IMR-90 (cell line): ENCODE results near the gene HIPK3. TPM values are rescaled to one million over a fixed set of nuclear protein-coding genes. Genes with fewer than 3 reads are reported as not detected.

Source experiments
- ATAC-seq: fragments of 200-7000 bp; cut with Tn5 transposase; 2 replicates; pipeline ENCODE4 v1.9.1; 2020; ENCODE audit warnings: low read depth, mild to moderate bottlenecking, moderate library complexity
- Bru-seq: library from RNA; stranded (reverse); fragments of 400-500 nt; gene quantifications from one replicate; lab custom pipeline; 2021; lab: Mats Ljungman, UMichigan
- BruChase-seq, 2 experiments: library from RNA; stranded (reverse); fragments of 400-500 nt; gene quantifications; one replicate each; lab custom pipeline; 2021; lab: Mats Ljungman, UMichigan
- BruUV-seq: library from RNA; stranded (reverse); fragments of 400-500 nt; replicated peaks from 2 replicates; lab custom pipeline; 2021; lab: Mats Ljungman, UMichigan
- CTCF ChIA-PET: fragments of 300-600 bp; formaldehyde crosslinking; extraction: SDS; loops from one replicate; lab custom pipeline; 2021; ENCODE audit warnings: antibody characterized with exemption; lab: Yijun Ruan, JAX
- POLR2A ChIA-PET: fragments of 300-600 bp; sonication (Branson Sonifier 250); formaldehyde crosslinking; loops from one replicate; lab custom pipeline; 2022; ENCODE audit warnings: antibody characterized with exemption; ENCODE audit not compliant: unreplicated experiment; lab: Charles Lee
- DNase-seq: peaks from one replicate; pipeline ENCODE4 v3.0.0; 2013
- H2AFZ ChIP-seq: replicated peaks from 2 replicates; pipeline ENCODE3; 2013; ENCODE audit warnings: low read length, mild to moderate bottlenecking; ENCODE audit not compliant: poor library complexity
- H2AK5ac ChIP-seq: 2 replicates; pipeline ENCODE4 v1.6.1; 2013; ENCODE audit warnings: low read depth, low read length, inconsistent platforms
- H2AK9ac ChIP-seq: replicated peaks from 2 replicates; pipeline ENCODE3; 2013; ENCODE audit warnings: mild to moderate bottlenecking, low read depth, low read length, moderate library complexity; ENCODE audit not compliant: poor library complexity
- H2BK120ac ChIP-seq: 2 replicates; pipeline ENCODE4 v1.6.1; 2013; ENCODE audit warnings: low read depth, low read length, inconsistent platforms
- H2BK15ac ChIP-seq: 3 replicates; pipeline ENCODE4 v1.6.1; 2013; ENCODE audit warnings: low read depth, low read length, inconsistent platforms
- H2BK20ac ChIP-seq: 2 replicates; pipeline ENCODE4 v1.6.1; 2013; ENCODE audit warnings: low read depth, mild to moderate bottlenecking, inconsistent platforms, low read length, moderate library complexity
- H2BK5ac ChIP-seq: 2 replicates; pipeline ENCODE4 v1.6.1; 2013; ENCODE audit warnings: mild to moderate bottlenecking, low read depth, low read length, inconsistent platforms; ENCODE audit not compliant: poor library complexity, severe bottlenecking
- H3K14ac ChIP-seq: replicated peaks from 2 replicates; pipeline ENCODE4 v1.6.1; 2013; ENCODE audit warnings: low read depth, low read length, inconsistent platforms
- H3K18ac ChIP-seq: 2 replicates; pipeline ENCODE4 v1.6.1; 2013; ENCODE audit warnings: low read depth, low read length, control low read depth
- H3K23ac ChIP-seq: 2 replicates; pipeline ENCODE4 v1.6.1; 2013; ENCODE audit warnings: low read depth, low read length, inconsistent platforms
- H3K27ac ChIP-seq: 2 replicates; pipeline ENCODE4 v1.5.1; 2013; ENCODE audit warnings: mild to moderate bottlenecking, control low read depth, low read length; ENCODE audit not compliant: insufficient read depth
- H3K27me3 ChIP-seq: 2 replicates; pipeline ENCODE4 v1.6.1; 2013; ENCODE audit warnings: low read length; ENCODE audit not compliant: control insufficient read depth, insufficient read depth
- H3K36me3 ChIP-seq: 2 replicates; pipeline ENCODE4 v1.6.1; 2013; ENCODE audit warnings: low read length, mixed read lengths; ENCODE audit not compliant: control insufficient read depth, insufficient read depth
- H3K4ac ChIP-seq: 2 replicates; pipeline ENCODE4 v1.6.1; 2013; ENCODE audit warnings: low read depth, low read length, inconsistent platforms
- H3K4me1 ChIP-seq: 2 replicates; pipeline ENCODE4 v1.6.1; 2013; ENCODE audit warnings: low read length, mixed read lengths; ENCODE audit not compliant: control insufficient read depth, insufficient read depth
- H3K4me2 ChIP-seq: 2 replicates; pipeline ENCODE4 v1.6.1; 2013; ENCODE audit warnings: low read depth, mild to moderate bottlenecking, control low read depth, low read length, moderate library complexity
- H3K4me3 ChIP-seq: 2 replicates; pipeline ENCODE4 v1.5.1; 2013; ENCODE audit warnings: low read depth, mild to moderate bottlenecking, control low read depth, low read length, moderate library complexity; ENCODE audit not compliant: insufficient read depth
- H3K56ac ChIP-seq: 2 replicates; pipeline ENCODE4 v1.6.1; 2013; ENCODE audit warnings: low read length, inconsistent platforms; ENCODE audit not compliant: insufficient read depth; ENCODE audit errors: extremely low read depth
- H3K79me1 ChIP-seq, 2 experiments: 2 replicates each; pipeline ENCODE4 v1.6.1; 2013; ENCODE audit warnings: low read length in 2 of 2, inconsistent platforms in 1 of 2, low read depth in 1 of 2
- H3K9ac ChIP-seq: 2 replicates; pipeline ENCODE4 v1.6.1; 2013; ENCODE audit warnings: low read depth, low read length, control low read depth
- H3K9me1 ChIP-seq: 2 replicates; pipeline ENCODE4 v1.6.1; 2013; ENCODE audit warnings: low read length, inconsistent platforms; ENCODE audit not compliant: insufficient read depth
- H3K9me3 ChIP-seq: 2 replicates; pipeline ENCODE4 v1.6.1; 2013; ENCODE audit warnings: low read length; ENCODE audit not compliant: control insufficient read depth, insufficient read depth
- H4K20me1 ChIP-seq: 2 replicates; pipeline ENCODE4 v1.6.1; 2013; ENCODE audit warnings: low read length, inconsistent platforms; ENCODE audit not compliant: insufficient read depth
- H4K5ac ChIP-seq: 2 replicates; pipeline ENCODE4 v1.6.1; 2013; ENCODE audit warnings: mild to moderate bottlenecking, low read depth, low read length, control low read depth
- H4K8ac ChIP-seq, 2 experiments: 2 replicates each; pipeline ENCODE4 v1.6.1; 2013; ENCODE audit warnings: low read depth in 2 of 2, low read length in 2 of 2, control low read depth in 1 of 2, inconsistent platforms in 1 of 2
- H4K91ac ChIP-seq: 2 replicates; pipeline ENCODE4 v1.6.1; 2013; ENCODE audit warnings: low read depth, low read length, inconsistent platforms; ENCODE audit not compliant: insufficient read depth
- CEBPB ChIP-seq: IDR thresholded peaks from 2 replicates; pipeline ENCODE4 v1.6.1; 2012; ENCODE audit warnings: low read depth, low read length, improper control_type of control experiment
- CHD1 ChIP-seq: IDR thresholded peaks from 2 replicates; pipeline ENCODE4 v1.6.1; 2012; ENCODE audit warnings: low read depth, low read length, improper control_type of control experiment
- MAFK ChIP-seq: IDR thresholded peaks from 2 replicates; pipeline ENCODE4 v1.6.1; 2012; ENCODE audit warnings: low read depth, low read length, improper control_type of control experiment
- MAZ ChIP-seq: IDR thresholded peaks from 2 replicates; pipeline ENCODE4 v1.6.1; 2012; ENCODE audit warnings: low read depth, mild to moderate bottlenecking, low read length, improper control_type of control experiment, moderate library complexity, borderline replicate concordance
- MXI1 ChIP-seq: IDR thresholded peaks from 2 replicates; pipeline ENCODE4 v1.6.1; 2012; ENCODE audit warnings: low read depth, mild to moderate bottlenecking, low read length, moderate library complexity, borderline replicate concordance
- NFE2L2 ChIP-seq: fragments of 150-350 bp; IDR thresholded peaks from 2 replicates; pipeline ENCODE4 v1.6.1; 2016; ENCODE audit warnings: low read depth, mild to moderate bottlenecking, low read length
- POLR2A ChIP-seq: IDR thresholded peaks from 2 replicates; pipeline ENCODE4 v1.6.1; 2012; ENCODE audit warnings: mild to moderate bottlenecking, low read depth, low read length
- RAD21 ChIP-seq: IDR thresholded peaks from 2 replicates; pipeline ENCODE4 v1.6.1; 2012; ENCODE audit warnings: low read length, improper control_type of control experiment
- RCOR1 ChIP-seq: IDR thresholded peaks from 2 replicates; pipeline ENCODE4 v1.6.1; 2012; ENCODE audit warnings: mild to moderate bottlenecking, low read length, improper control_type of control experiment; ENCODE audit not compliant: insufficient replicate concordance
- RFX5 ChIP-seq: IDR thresholded peaks from 2 replicates; pipeline ENCODE4 v1.8.0; 2012; ENCODE audit warnings: low read depth, mild to moderate bottlenecking, low read length, moderate library complexity
- SMC3 ChIP-seq: fragments of 150-350 bp; IDR thresholded peaks from 2 replicates; pipeline ENCODE4 v1.6.1; 2016; ENCODE audit warnings: low read depth, mild to moderate bottlenecking, antibody characterized with exemption, low read length, moderate library complexity
- USF2 ChIP-seq: fragments of 150-350 bp; IDR thresholded peaks from 2 replicates; pipeline ENCODE4 v1.6.1; 2017; ENCODE audit warnings: mild to moderate bottlenecking, antibody characterized with exemption, low read length, low read depth
- WGBS, 2 experiments: methylation state at CpG; one replicate each; pipeline versions ENCODE4 v1.1.5 to v1.1.7; 2013; ENCODE audit warnings: missing lambda C conversion rate in 2 of 2; ENCODE audit not compliant: insufficient read length in 1 of 2; ENCODE audit errors: extremely low coverage in 2 of 2; 5-methylcytosine and 5-hydroxymethylcytosine counted together
- dilution Hi-C: fragments of 300-500 bp; cut with HindIII; formaldehyde crosslinking; loops from one replicate; pipeline ENCODE4 v1.14.3; 2018; ENCODE audit warnings: low sequenced_read_pairs; ENCODE audit not compliant: unreplicated experiment
- in situ Hi-C: fragments of 300-500 bp; cut with MboI; formaldehyde crosslinking; loops from 3 replicates; pipeline ENCODE4 v1.14.3; 2019; ENCODE audit warnings: low sequenced_read_pairs, inconsistent platforms, mixed read lengths
- intact Hi-C: fragments of 100-400 bp; cut with micrococcal nuclease; formaldehyde crosslinking; loops from 2 replicates; pipeline ENCODE4 v1.10.0; 2022
- long read RNA-seq: library from polyadenylated mRNA; unstranded; transcript quantifications from one replicate; pipeline ENCODE4 v2.0.0, GENCODE V29; 2021; ENCODE audit not compliant: unreplicated experiment
- polyA plus RNA-seq, 3 experiments: library from polyadenylated mRNA; depleted of rRNA; stranded (reverse); fragments of >200 nt; gene quantifications; 2 replicates each; pipeline ENCODE4 v1.2.3, GENCODE V29; 2012; ENCODE audit warnings: low replicate concordance in 1 of 3
- total RNA-seq: library from RNA; depleted of rRNA; stranded (reverse); fragments of >200 nt; gene quantifications from 2 replicates; pipeline ENCODE4 v1.2.3, GENCODE V29; 2012; rRNA removed
- TF ChIP-seq, protein P1 (sequence below): conservative IDR thresholded peaks from 2 replicates; pipeline ENCODE4 v1.5.1; 2012; ENCODE audit warnings: mild to moderate bottlenecking, low read depth, low read length, improper control_type of control experiment

Gene HIPK3
- total RNA-seq, result 100.0 and 103 TPM in 2 replicates
- polyA plus RNA-seq (2012; rRNA removed), result 7.7 and 8.3 TPM in 2 replicates
- polyA plus RNA-seq (2012; cell fraction: cytosol; rRNA removed), result 2.7 and 3.2 TPM in 2 replicates
- 7.9 and 32.8 TPM in 2 replicates for polyA plus RNA-seq (2012; cell fraction: nucleus; rRNA removed; ENCODE audit: low replicate concordance)
- Bru-seq, nascent RNA, result percentile 97 among the genes with signal in this experiment
- percentile 94 among the genes with signal in this experiment for BruChase-seq, experiment 1, labeled RNA remaining after a 6-hour chase
- percentile 95 among the genes with signal in this experiment for BruChase-seq, experiment 2, labeled RNA remaining after a 2-hour chase
- long read RNA-seq, full-length matches to known transcripts, result 2 of 27 reads
- long read RNA-seq, partial matches to known transcripts, result 22 of 27 reads
- long read RNA-seq, other reads (novel, unspliced or antisense), result 3 of 27 reads

DNA sequence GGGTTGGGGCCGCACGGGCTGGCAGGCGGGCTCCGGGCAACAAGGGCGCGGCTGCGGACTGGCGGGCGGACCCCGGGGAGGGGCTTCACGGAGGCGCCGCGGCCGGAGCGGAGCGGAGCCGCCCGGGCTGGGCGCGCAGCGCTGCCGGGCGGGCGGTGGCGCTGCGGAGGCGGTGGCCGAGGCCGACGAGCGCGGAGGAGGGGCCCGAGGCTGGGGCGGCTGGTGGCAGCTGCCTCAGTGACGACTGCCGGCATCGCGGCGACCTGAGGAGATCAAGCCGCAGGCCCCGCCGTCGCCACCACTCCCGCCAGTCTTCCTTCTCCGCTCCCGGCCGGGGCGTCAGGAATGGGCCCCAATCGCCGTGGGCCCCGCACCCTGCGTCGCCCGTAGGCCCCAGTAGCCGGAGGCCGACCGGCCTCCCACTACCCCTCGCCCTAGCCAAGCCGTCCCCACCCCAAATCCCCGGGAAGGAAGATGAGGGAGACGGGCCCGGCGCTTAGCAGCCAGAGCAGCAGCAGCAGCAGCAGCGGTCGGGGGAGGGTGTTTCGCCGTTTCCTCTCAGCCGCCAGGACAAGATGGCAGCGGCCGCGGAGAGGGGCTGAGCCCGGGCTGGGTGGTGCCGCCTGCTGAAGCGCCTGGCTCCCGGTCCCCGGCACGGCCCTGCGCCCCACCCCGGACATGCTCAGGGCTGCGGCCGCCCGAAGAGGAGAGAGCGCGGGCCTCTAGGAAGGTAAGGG is at the start of gene HIPK3:
Gene HIPK3, plus strand, starts transcription at position 222 of the 737 bp plus-strand sequence.
- Histone ChIP-seq H4K20me1 (peaks cover 44% of the 10 kb centered on the region), H3K18ac (peak within 1 kb of the TSS; percentile 97), H2BK120ac (peak within 1 kb of the TSS; percentile 91), H3K56ac (peak within 1 kb of the TSS; percentile 96), H3K9ac (peak within 1 kb of the TSS; percentile 99), H4K91ac (peak within 1 kb of the TSS; percentile 96), H2BK15ac (peak within 1 kb of the TSS; percentile 70; the same call in 1 of the 3 replicates), H2AFZ (peak within 1 kb of the TSS; percentile 94), H3K4me3 (peak within 1 kb of the TSS; percentile 96), H3K79me1 (peaks cover 0 to 31% of the 10 kb centered on the region in 2 experiments; a peak in 2 of 4 replicates), H3K27ac (peak within 1 kb of the TSS; percentile 100), H3K27me3 (no peaks in the 10 kb centered on the region), H3K4me2 (peak within 1 kb of the TSS; percentile 87), H3K36me3 (no peaks in the 10 kb centered on the region), H3K4me1 (peaks cover 2% of the 10 kb centered on the region), H2BK20ac (peak within 1 kb of the TSS; percentile 65), H4K8ac (peak within 1 kb of the TSS; percentile 79 to 86), H4K5ac (peak within 1 kb of the TSS; percentile 96), H3K14ac (peak within 1 kb of the TSS; percentile 99), H3K9me3 (no peaks in the 10 kb centered on the region), H3K23ac (peak within 1 kb of the TSS; percentile 99), H2BK5ac (peak within 1 kb of the TSS; percentile 98), H2AK9ac (peak within 1 kb of the TSS; percentile 98), H2AK5ac (peak within 1 kb of the TSS; percentile 86), H3K9me1 (no peaks in the 10 kb centered on the region), H3K4ac (peak within 1 kb of the TSS; percentile 98)
- in situ Hi-C loops (loop anchor here (5.0 kb wide), 2 partner anchors 70 to 80 kb away; no protein-coding TSS in a partner anchor), dilution Hi-C loops (no loop called here), intact Hi-C loops (no loop called here)
- BruUV-seq, result no TSS peak
- ChIA-PET CTCF (interaction anchor here (0.5 to 1.5 kb wide), 2 partner anchors 18 to 92 kb away, joined by 3 to 4 read pairs; no protein-coding TSS in a partner anchor), POLR2A (no interaction called here)
- 0% methylated on average over 43 of the region's 85 CpGs; no CpG with 5 or more reads in 1 of the 2 experiments for WGBS, 2 experiments
- peak; percentile 68 for DNase-seq
- ATAC-seq, result peak; percentile 88
- TF ChIP-seq CHD1, result peak; percentile 55; the same call in 1 of the 2 replicates
- TF ChIP-seq RAD21, result peak; percentile 15; the same call in 1 of the 2 replicates
- TF ChIP-seq CEBPB, result no peak
- TF ChIP-seq RFX5, result no peak
- peak; percentile 83 for TF ChIP-seq POLR2A
- TF ChIP-seq MXI1, result no peak
- TF ChIP-seq USF2, result no peak
- TF ChIP-seq NFE2L2, result no peak
- no peak for TF ChIP-seq RCOR1
- peak; percentile 73 for TF ChIP-seq MAZ
- TF ChIP-seq MAFK, result no peak
- TF ChIP-seq, protein P1, sequence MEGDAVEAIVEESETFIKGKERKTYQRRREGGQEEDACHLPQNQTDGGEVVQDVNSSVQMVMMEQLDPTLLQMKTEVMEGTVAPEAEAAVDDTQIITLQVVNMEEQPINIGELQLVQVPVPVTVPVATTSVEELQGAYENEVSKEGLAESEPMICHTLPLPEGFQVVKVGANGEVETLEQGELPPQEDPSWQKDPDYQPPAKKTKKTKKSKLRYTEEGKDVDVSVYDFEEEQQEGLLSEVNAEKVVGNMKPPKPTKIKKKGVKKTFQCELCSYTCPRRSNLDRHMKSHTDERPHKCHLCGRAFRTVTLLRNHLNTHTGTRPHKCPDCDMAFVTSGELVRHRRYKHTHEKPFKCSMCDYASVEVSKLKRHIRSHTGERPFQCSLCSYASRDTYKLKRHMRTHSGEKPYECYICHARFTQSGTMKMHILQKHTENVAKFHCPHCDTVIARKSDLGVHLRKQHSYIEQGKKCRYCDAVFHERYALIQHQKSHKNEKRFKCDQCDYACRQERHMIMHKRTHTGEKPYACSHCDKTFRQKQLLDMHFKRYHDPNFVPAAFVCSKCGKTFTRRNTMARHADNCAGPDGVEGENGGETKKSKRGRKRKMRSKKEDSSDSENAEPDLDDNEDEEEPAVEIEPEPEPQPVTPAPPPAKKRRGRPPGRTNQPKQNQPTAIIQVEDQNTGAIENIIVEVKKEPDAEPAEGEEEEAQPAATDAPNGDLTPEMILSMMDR, result peak; percentile 55
- TF ChIP-seq SMC3, result 0 out of 2 replicates have a peak, but pooled peaks have one; percentile 16
